NCI-H2171 (cell line): ENCODE data around the gene IGSF3.
"Not testable (repeated sequence)": the region's sequence is repeated elsewhere in the genome, so short reads cannot be mapped to it uniquely, and the experiment has no call there.

Experiments
- DNase-seq: peaks from one replicate; lab custom pipeline; 2025; lab: John Stamatoyannopoulos, UW

The IGSF3 gene

GRCh38 chr1:116630057-116630456 is 37.5 kb downstream of the IGSF3 start:
- not testable (repeated sequence) for DNase-seq

- not testable (repeated sequence) for DNase-seq
These were observed 38.1 kb downstream of the IGSF3 start for GRCh38 chr1:116629441-116629840.

GRCh38 chr1:116628448-116628847 is 39.1 kb downstream of the IGSF3 start:
- DNase-seq = no peak

GRCh38 chr1:116627357-116627756 is 40.2 kb downstream of the IGSF3 start:
- not testable (repeated sequence) for DNase-seq

- not testable (repeated sequence) for DNase-seq
These were observed 40.6 kb downstream of the IGSF3 start for GRCh38 chr1:116626915-116627314.

- DNase-seq = not testable (repeated sequence)
These were observed 42.4 kb downstream of the IGSF3 start for GRCh38 chr1:116625155-116625554.

GRCh38 chr1:116624040-116624439 is 43.5 kb downstream of the IGSF3 start:
- DNase-seq = no peak

GRCh38 chr1:116622496-116622895 is 45.0 kb downstream of the IGSF3 start:
- not testable (repeated sequence) for DNase-seq

- DNase-seq = not testable (repeated sequence)
These were observed 45.8 kb downstream of the IGSF3 start for GRCh38 chr1:116621756-116622155.

- DNase-seq = not testable (repeated sequence)
These were observed 47.1 kb downstream of the IGSF3 start for GRCh38 chr1:116620392-116620791.

GRCh38 chr1:116619106-116619505 is 48.4 kb downstream of the IGSF3 start:
- not testable (repeated sequence) for DNase-seq

GRCh38 chr1:116617808-116618207 is 49.7 kb downstream of the IGSF3 start:
- not testable (repeated sequence) for DNase-seq

GRCh38 chr1:116613825-116614224 is 53.7 kb downstream of the IGSF3 start:
- not testable (repeated sequence) for DNase-seq

- peak; percentile 80 for DNase-seq
These were observed 57.6 kb downstream of the IGSF3 start for GRCh38 chr1:116609801-116610371.

- not testable (repeated sequence) for DNase-seq
These were observed 58.7 kb downstream of the IGSF3 start for GRCh38 chr1:116608841-116609240.

- DNase-seq = not testable (repeated sequence)
These were observed 59.4 kb downstream of the IGSF3 start for GRCh38 chr1:116608151-116608550.

- DNase-seq = not testable (repeated sequence)
These were observed 60.1 kb downstream of the IGSF3 start for GRCh38 chr1:116607463-116607862.

- not testable (repeated sequence) for DNase-seq
These were observed 61.5 kb downstream of the IGSF3 start for GRCh38 chr1:116606067-116606466.

- DNase-seq = no peak
These were observed 62.2 kb downstream of the IGSF3 start for GRCh38 chr1:116605315-116605714.

- peak; percentile 9 for DNase-seq
These were observed 63.1 kb downstream of the IGSF3 start for GRCh38 chr1:116604408-116604807.

- DNase-seq = not testable (repeated sequence)
These were observed 63.9 kb downstream of the IGSF3 start for GRCh38 chr1:116603646-116604045.

- DNase-seq = not testable (repeated sequence)
These were observed 68.2 kb downstream of the IGSF3 start for GRCh38 chr1:116599369-116599768.

- DNase-seq = not testable (repeated sequence)
These were observed 69.0 kb downstream of the IGSF3 start for GRCh38 chr1:116598420-116599036.

- not testable (repeated sequence) for DNase-seq
These were observed 70.1 kb downstream of the IGSF3 start for GRCh38 chr1:116597388-116597787.
